ENCODE measurements around the gene PMCH.
"Not testable (repeated sequence)": the region's sequence is repeated elsewhere in the genome, so short reads cannot be mapped to it uniquely, and the experiment has no call there.

PMCH gene

DNA sequence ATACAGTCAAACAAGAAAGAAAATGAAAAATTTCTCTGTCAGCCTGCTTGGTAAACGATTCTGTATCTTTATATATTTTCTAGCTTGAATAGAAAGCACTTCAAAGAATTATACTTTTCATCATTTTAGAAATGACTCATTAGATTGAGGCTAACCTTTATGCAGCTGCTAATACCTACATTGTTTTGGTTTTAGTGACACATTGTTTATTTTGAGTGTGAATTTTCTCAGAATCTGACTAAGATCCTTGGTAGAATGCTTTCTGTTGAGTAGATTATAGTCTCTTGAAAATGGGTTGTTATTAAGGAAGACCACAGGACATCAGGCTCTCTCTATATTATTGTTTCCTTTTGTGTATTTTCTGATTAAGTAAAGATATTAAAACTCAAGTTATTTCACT is at the start of gene PMCH:
Gene PMCH, minus strand, starts transcription at position 45 of the 400 bp plus-strand sequence. CDS start 63 bp downstream, outside the sequence.
- no peak within 1 kb of the TSS for H3K27ac ChIP-seq (ENCODE audit: low read length)
- no peaks in the 10 kb centered on the region for H3K4me1 ChIP-seq (ENCODE audit: control insufficient read depth in 1 of 2, insufficient read depth in 2 of 2, low read length in 2 of 2)
- no peaks in the 10 kb centered on the region for H3K9me3 ChIP-seq (ENCODE audit: control insufficient read depth in 1 of 2, low read length in 2 of 2)
- H3K4me3 ChIP-seq (ENCODE audit: low read depth in 1 of 2, low read length in 2 of 2), result no peak within 1 kb of the TSS
- no peaks in the 10 kb centered on the region for H3K36me3 ChIP-seq (ENCODE audit: control insufficient read depth in 1 of 2, insufficient read depth in 2 of 2, low read length in 2 of 2)
- no peaks in the 10 kb centered on the region for H3K27me3 ChIP-seq (ENCODE audit: low read depth, low read length)

GRCh38 chr12:102240859-102241258 is 43.2 kb upstream of the PMCH start:
- H3K9me3 ChIP-seq (ENCODE audit: control insufficient read depth in 1 of 2, low read length in 2 of 2); H3K27me3 ChIP-seq (ENCODE audit: low read depth, low read length); H3K4me3 ChIP-seq (ENCODE audit: low read depth in 1 of 2, low read length in 2 of 2); H3K36me3 ChIP-seq (ENCODE audit: control insufficient read depth in 1 of 2, insufficient read depth in 2 of 2, low read length in 2 of 2); H3K27ac ChIP-seq (ENCODE audit: low read length); H3K4me1 ChIP-seq (ENCODE audit: control insufficient read depth in 1 of 2, insufficient read depth in 2 of 2, low read length in 2 of 2): not testable (repeated sequence)

GRCh38 chr12:102234599-102234998 is 37.0 kb upstream of the PMCH start:
- no peaks in the 10 kb centered on the region for H3K36me3 ChIP-seq (ENCODE audit: control insufficient read depth in 1 of 2, insufficient read depth in 2 of 2, low read length in 2 of 2)
- H3K9me3 ChIP-seq (ENCODE audit: control insufficient read depth in 1 of 2, low read length in 2 of 2), result no peaks in the 10 kb centered on the region
- H3K4me3 ChIP-seq (ENCODE audit: low read depth in 1 of 2, low read length in 2 of 2), result no peak overlapping the region
- no peaks in the 10 kb centered on the region for H3K27me3 ChIP-seq (ENCODE audit: low read depth, low read length)
- H3K27ac ChIP-seq (ENCODE audit: low read length), result no peak overlapping the region
- H3K4me1 ChIP-seq (ENCODE audit: control insufficient read depth in 1 of 2, insufficient read depth in 2 of 2, low read length in 2 of 2), result no peaks in the 10 kb centered on the region

GRCh38 chr12:102232446-102232845 is 34.8 kb upstream of the PMCH start:
- no peaks in the 10 kb centered on the region for H3K9me3 ChIP-seq (ENCODE audit: control insufficient read depth in 1 of 2, low read length in 2 of 2)

DNA sequence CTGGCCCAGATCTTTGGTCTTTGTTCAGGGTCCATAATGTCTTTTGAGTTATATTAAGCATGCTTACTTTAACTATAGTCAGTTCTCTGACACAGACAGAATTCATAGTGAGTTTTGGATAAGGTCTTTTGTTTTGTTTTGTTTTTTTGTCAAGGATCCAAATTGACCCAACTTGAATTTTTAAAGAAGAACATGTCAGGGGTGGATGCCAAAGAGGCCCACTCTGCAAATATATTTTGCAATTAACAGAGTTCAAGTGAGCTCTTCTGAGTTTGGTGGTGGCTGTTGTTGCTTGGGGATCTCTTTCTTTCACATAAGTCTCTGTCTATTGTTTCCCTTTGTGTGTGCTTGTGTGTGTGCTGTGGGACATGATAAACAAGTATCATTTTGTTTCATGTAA is 34.4 kb upstream of the PMCH start:
- H3K27ac ChIP-seq (ENCODE audit: low read length), result no peak overlapping the region
- H3K9me3 ChIP-seq (ENCODE audit: control insufficient read depth in 1 of 2, low read length in 2 of 2), result no peaks in the 10 kb centered on the region
- no peaks in the 10 kb centered on the region for H3K4me1 ChIP-seq (ENCODE audit: control insufficient read depth in 1 of 2, insufficient read depth in 2 of 2, low read length in 2 of 2)
- no peaks in the 10 kb centered on the region for H3K27me3 ChIP-seq (ENCODE audit: low read depth, low read length)
- no peak overlapping the region for H3K4me3 ChIP-seq (ENCODE audit: low read depth in 1 of 2, low read length in 2 of 2)
- no peaks in the 10 kb centered on the region for H3K36me3 ChIP-seq (ENCODE audit: control insufficient read depth in 1 of 2, insufficient read depth in 2 of 2, low read length in 2 of 2)

More at GRCh38 chr12:102232446-102232845, 34.8 kb upstream of the PMCH start:
- H3K27me3 ChIP-seq (ENCODE audit: low read depth, low read length), result no peaks in the 10 kb centered on the region
- H3K4me3 ChIP-seq (ENCODE audit: low read depth in 1 of 2, low read length in 2 of 2), result no peak overlapping the region
- no peaks in the 10 kb centered on the region for H3K36me3 ChIP-seq (ENCODE audit: control insufficient read depth in 1 of 2, insufficient read depth in 2 of 2, low read length in 2 of 2)
- no peak overlapping the region for H3K27ac ChIP-seq (ENCODE audit: low read length)
- no peaks in the 10 kb centered on the region for H3K4me1 ChIP-seq (ENCODE audit: control insufficient read depth in 1 of 2, insufficient read depth in 2 of 2, low read length in 2 of 2)

GRCh38 chr12:102227954-102228353 is 30.3 kb upstream of the PMCH start:
- H3K9me3 ChIP-seq (ENCODE audit: control insufficient read depth in 1 of 2, low read length in 2 of 2), result no peaks in the 10 kb centered on the region
- H3K36me3 ChIP-seq (ENCODE audit: control insufficient read depth in 1 of 2, insufficient read depth in 2 of 2, low read length in 2 of 2), result no peaks in the 10 kb centered on the region
- no peaks in the 10 kb centered on the region for H3K27me3 ChIP-seq (ENCODE audit: low read depth, low read length)
- no peaks in the 10 kb centered on the region for H3K4me1 ChIP-seq (ENCODE audit: control insufficient read depth in 1 of 2, insufficient read depth in 2 of 2, low read length in 2 of 2)
- H3K27ac ChIP-seq (ENCODE audit: low read length), result no peak overlapping the region
- no peak overlapping the region for H3K4me3 ChIP-seq (ENCODE audit: low read depth in 1 of 2, low read length in 2 of 2)

DNA sequence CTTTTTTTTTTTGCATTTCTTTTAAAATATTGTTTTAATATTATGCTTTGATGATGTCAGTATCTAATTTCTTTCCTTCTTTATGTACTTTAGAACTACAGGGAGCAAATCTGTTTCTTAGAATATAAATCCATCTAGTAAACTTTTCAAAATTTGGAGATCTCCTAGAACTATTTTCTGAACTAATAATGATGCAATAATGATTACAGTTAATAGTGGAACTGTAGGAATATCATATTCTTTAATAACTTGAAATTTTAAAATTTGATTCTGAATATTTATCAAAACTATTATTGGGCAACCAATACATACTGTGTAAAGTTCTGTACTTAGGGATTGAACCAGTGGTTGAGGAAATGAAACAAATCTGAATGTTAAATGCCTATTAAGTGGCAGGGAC is 23.1 kb upstream of the PMCH start:
- Histone ChIP-seq H3K27me3 (ENCODE audit: low read depth, low read length) (no peaks in the 10 kb centered on the region), H3K4me1 (ENCODE audit: control insufficient read depth in 1 of 2, insufficient read depth in 2 of 2, low read length in 2 of 2) (no peaks in the 10 kb centered on the region), H3K36me3 (ENCODE audit: control insufficient read depth in 1 of 2, insufficient read depth in 2 of 2, low read length in 2 of 2) (no peaks in the 10 kb centered on the region), H3K9me3 (ENCODE audit: control insufficient read depth in 1 of 2, low read length in 2 of 2) (no peaks in the 10 kb centered on the region), H3K4me3 (ENCODE audit: low read depth in 1 of 2, low read length in 2 of 2) (no peak overlapping the region), H3K27ac (ENCODE audit: low read length) (no peak overlapping the region)

DNA sequence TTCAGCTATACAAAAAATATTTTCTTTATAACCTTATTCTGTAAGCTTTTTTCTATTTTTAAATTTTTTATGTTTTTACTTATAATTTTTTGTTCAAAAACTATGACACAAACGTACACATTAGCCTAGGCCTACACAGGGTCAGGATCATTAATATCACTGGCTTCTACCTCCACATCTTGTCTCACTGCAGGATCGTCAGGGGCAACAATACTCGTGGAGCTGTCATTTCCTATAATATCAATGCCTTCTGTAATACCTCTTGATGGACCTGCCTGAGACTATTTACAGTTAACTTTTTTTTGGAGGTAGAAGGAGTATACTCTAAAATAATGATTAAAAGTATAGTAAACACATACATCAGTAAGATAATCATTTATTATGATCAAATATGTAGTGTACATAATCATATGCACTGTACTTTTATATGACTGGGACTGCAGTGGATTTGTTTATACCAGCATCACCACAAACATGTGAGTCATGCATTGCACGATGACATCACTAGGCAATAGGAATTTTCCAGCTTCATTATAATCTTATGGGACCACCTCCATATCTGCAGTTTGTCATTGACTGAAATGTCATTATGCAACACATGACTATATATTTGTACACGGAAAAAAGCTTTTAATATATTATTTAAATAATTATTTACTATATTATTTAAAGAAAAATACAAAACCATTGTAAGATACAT is 18.5 kb upstream of the PMCH start:
- H3K4me1 ChIP-seq (ENCODE audit: control insufficient read depth in 1 of 2, insufficient read depth in 2 of 2, low read length in 2 of 2), result no peaks in the 10 kb centered on the region
- no peaks in the 10 kb centered on the region for H3K36me3 ChIP-seq (ENCODE audit: control insufficient read depth in 1 of 2, insufficient read depth in 2 of 2, low read length in 2 of 2)
- H3K4me3 ChIP-seq (ENCODE audit: low read depth in 1 of 2, low read length in 2 of 2), result no peak overlapping the region
- H3K27me3 ChIP-seq (ENCODE audit: low read depth, low read length), result no peaks in the 10 kb centered on the region
- H3K9me3 ChIP-seq (ENCODE audit: control insufficient read depth in 1 of 2, low read length in 2 of 2), result no peaks in the 10 kb centered on the region
- no peak overlapping the region for H3K27ac ChIP-seq (ENCODE audit: low read length)

DNA sequence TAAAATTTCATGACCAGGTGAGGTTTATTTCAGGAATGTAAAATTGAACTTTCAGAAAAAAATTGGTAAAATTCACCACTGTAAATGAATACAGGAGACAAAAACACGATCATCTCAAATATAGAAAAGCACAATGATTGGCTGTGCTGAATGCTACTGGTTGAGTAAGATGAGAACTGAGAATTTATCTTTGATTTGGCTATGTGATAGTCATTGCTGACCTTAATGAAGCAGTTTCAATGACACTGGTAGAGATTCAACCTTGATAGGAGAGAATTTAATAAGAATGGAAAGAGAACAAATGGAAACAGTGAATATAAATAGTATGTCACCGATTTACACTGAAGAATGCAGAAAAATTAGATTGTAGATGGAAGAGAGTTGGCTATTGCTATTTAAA is 6.4 kb upstream of the PMCH start:
- H3K27ac ChIP-seq (ENCODE audit: low read length), result no peak overlapping the region
- H3K9me3 ChIP-seq (ENCODE audit: control insufficient read depth in 1 of 2, low read length in 2 of 2), result peaks cover 0 to 6% of the 10 kb centered on the region in 2 donors
- no peaks in the 10 kb centered on the region for H3K27me3 ChIP-seq (ENCODE audit: low read depth, low read length)
- no peaks in the 10 kb centered on the region for H3K36me3 ChIP-seq (ENCODE audit: control insufficient read depth in 1 of 2, insufficient read depth in 2 of 2, low read length in 2 of 2)
- H3K4me1 ChIP-seq (ENCODE audit: control insufficient read depth in 1 of 2, insufficient read depth in 2 of 2, low read length in 2 of 2), result no peaks in the 10 kb centered on the region
- no peak overlapping the region for H3K4me3 ChIP-seq (ENCODE audit: low read depth in 1 of 2, low read length in 2 of 2)

DNA sequence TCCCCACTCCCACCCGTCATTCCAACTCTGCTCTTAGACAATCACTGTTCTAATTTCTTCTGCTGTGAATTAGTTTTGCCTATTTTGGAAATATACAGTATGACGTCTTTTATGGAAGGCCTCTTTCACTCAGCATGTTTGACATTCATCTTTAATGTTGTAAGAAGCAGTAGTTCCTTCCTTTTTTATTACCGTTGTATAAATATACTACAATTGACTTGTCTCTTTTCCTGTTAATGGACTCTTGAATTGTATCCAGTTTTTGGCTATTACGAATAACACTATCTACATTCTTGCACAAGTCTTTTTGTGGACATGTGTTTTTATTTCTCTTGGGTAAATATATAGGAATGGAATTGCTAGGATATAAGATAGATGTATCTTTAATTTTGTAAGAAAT is 4.9 kb upstream of the PMCH start:
- no peaks in the 10 kb centered on the region for H3K9me3 ChIP-seq (ENCODE audit: control insufficient read depth in 1 of 2, low read length in 2 of 2)
- no peaks in the 10 kb centered on the region for H3K36me3 ChIP-seq (ENCODE audit: control insufficient read depth in 1 of 2, insufficient read depth in 2 of 2, low read length in 2 of 2)
- no peaks in the 10 kb centered on the region for H3K27me3 ChIP-seq (ENCODE audit: low read depth, low read length)
- no peak overlapping the region for H3K4me3 ChIP-seq (ENCODE audit: low read depth in 1 of 2, low read length in 2 of 2)
- no peaks in the 10 kb centered on the region for H3K4me1 ChIP-seq (ENCODE audit: control insufficient read depth in 1 of 2, insufficient read depth in 2 of 2, low read length in 2 of 2)
- H3K27ac ChIP-seq (ENCODE audit: low read length), result no peak overlapping the region

DNA sequence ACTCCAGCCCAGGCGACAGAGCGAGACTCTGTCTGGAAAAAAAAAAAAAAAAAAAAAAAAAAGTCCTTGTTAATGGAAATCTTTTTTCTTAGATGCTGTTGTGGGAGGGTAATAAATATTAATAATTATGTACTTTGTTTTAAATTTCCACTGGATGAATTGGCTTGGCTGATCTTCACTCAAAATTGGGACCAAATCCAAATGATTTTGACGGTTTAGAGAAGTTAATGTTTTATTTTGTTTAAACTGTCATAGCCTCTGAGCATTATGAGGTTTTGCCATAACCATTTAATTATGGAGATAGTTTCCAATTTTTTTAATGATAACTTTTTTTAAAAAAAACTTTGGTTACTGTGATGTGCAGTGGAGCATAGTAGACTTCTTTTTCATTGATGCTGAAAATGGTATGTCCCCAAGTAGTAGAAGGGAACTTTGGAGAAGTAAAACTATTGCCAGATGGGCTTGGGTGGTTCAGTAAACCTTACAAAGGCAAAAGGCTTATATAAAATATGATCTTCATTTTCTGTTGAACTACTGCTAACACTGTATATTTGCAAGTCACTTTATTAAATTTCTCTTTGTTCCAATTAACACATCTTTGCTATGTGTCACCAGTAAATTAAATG is 3.9 kb upstream of the PMCH start:
- Histone ChIP-seq H3K9me3 (ENCODE audit: control insufficient read depth in 1 of 2, low read length in 2 of 2) (no peaks in the 10 kb centered on the region), H3K36me3 (ENCODE audit: control insufficient read depth in 1 of 2, insufficient read depth in 2 of 2, low read length in 2 of 2) (no peaks in the 10 kb centered on the region), H3K4me1 (ENCODE audit: control insufficient read depth in 1 of 2, insufficient read depth in 2 of 2, low read length in 2 of 2) (no peaks in the 10 kb centered on the region), H3K27ac (ENCODE audit: low read length) (no peak overlapping the region), H3K27me3 (ENCODE audit: low read depth, low read length) (no peaks in the 10 kb centered on the region), H3K4me3 (ENCODE audit: low read depth in 1 of 2, low read length in 2 of 2) (no peak overlapping the region)

DNA sequence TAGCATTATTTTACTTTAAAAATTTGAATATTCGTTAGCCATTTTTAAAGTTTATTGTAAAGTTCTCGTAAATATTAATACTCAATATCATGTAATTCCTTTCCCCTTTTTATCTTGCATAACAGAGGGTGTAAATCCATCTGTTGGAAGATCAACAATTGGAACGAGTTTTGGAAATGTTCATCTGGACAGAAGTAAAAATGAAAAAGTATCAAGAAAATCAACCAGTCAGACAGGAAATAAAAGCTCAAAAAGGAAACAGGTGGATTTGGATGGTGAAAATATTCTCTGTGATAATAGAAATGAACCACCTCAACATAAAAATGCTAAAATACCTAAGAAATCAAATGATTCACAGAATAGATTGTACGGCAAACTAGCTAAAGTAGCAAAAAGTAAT is 1.8 kb downstream of the PMCH start:
- no peak overlapping the region for H3K27ac ChIP-seq (ENCODE audit: low read length)
- H3K4me1 ChIP-seq (ENCODE audit: control insufficient read depth in 1 of 2, insufficient read depth in 2 of 2, low read length in 2 of 2), result no peaks in the 10 kb centered on the region
- no peak overlapping the region for H3K4me3 ChIP-seq (ENCODE audit: low read depth in 1 of 2, low read length in 2 of 2)
- H3K27me3 ChIP-seq (ENCODE audit: low read depth, low read length), result no peaks in the 10 kb centered on the region
- no peaks in the 10 kb centered on the region for H3K9me3 ChIP-seq (ENCODE audit: control insufficient read depth in 1 of 2, low read length in 2 of 2)
- no peaks in the 10 kb centered on the region for H3K36me3 ChIP-seq (ENCODE audit: control insufficient read depth in 1 of 2, insufficient read depth in 2 of 2, low read length in 2 of 2)

Data from muscle layer of duodenum (tissue), 2 donors.